GM12865 (cell line): ENCODE data around the gene KATNBL1.
"Not testable (repeated sequence)": the region's sequence is repeated elsewhere in the genome, so short reads cannot be mapped to it uniquely, and the experiment has no call there.

ENCODE experiments used
- DNase-seq: peaks from one replicate; pipeline ENCODE4 v3.0.0; 2010; ENCODE audit warnings: low read depth
- H3K4me3 ChIP-seq: 2 replicates; pipeline ENCODE4 v1.5.1; 2011; ENCODE audit warnings: mild to moderate bottlenecking, low read depth, low read length, control low read depth
- CTCF ChIP-seq: IDR thresholded peaks from 2 replicates; pipeline ENCODE4 v1.5.1; 2011; ENCODE audit warnings: low read length, control low read depth, low read depth, inconsistent platforms; ENCODE audit not compliant: insufficient read depth; ENCODE audit errors: missing control alignments

The KATNBL1 gene

GRCh38 chr15:34203936-34204335, 6.0 kb downstream of the KATNBL1 start:
- TF ChIP-seq CTCF: no peak
- H3K4me3 ChIP-seq: no peak overlapping the region
- no peak for DNase-seq

GRCh38 chr15:34203305-34203704, 6.6 kb downstream of the KATNBL1 start:
- no peak for TF ChIP-seq CTCF
- H3K4me3 ChIP-seq: no peak overlapping the region
- no peak for DNase-seq

- H3K4me3 ChIP-seq, DNase-seq: not testable (repeated sequence)
These were observed 16.6 kb downstream of the KATNBL1 start for GRCh38 chr15:34193272-34193671.

- no peak for DNase-seq
- no peak overlapping the region for H3K4me3 ChIP-seq
- no peak for TF ChIP-seq CTCF
These were observed 21.2 kb downstream of the KATNBL1 start for GRCh38 chr15:34188711-34189110.

- H3K4me3 ChIP-seq: no peak overlapping the region
- DNase-seq: no peak
- TF ChIP-seq CTCF: no peak
These were observed 24.2 kb downstream of the KATNBL1 start for GRCh38 chr15:34185666-34186065.

GRCh38 chr15:34182942-34183341, 27.0 kb downstream of the KATNBL1 start:
- TF ChIP-seq CTCF: no peak
- DNase-seq: no peak
- H3K4me3 ChIP-seq: no peak overlapping the region

- DNase-seq: no peak
- no peak overlapping the region for H3K4me3 ChIP-seq
- no peak for TF ChIP-seq CTCF
These were observed 30.7 kb downstream of the KATNBL1 start for GRCh38 chr15:34179234-34179633.

GRCh38 chr15:34165987-34166573, 43.8 kb downstream of the KATNBL1 start:
- not testable (repeated sequence) for DNase-seq

More at GRCh38 chr15:34165987-34166573, 43.8 kb downstream of the KATNBL1 start:
- not testable (repeated sequence) for H3K4me3 ChIP-seq
